SK-N-SH (cell line): ENCODE results near the gene GID4. TPM values are rescaled to one million over a fixed set of nuclear protein-coding genes. Genes with fewer than 3 reads are reported as not detected.

Experiments
- GATA2 ChIP-seq: sonication (generic); formaldehyde crosslinking; IDR thresholded peaks from 2 replicates; pipeline ENCODE4 v1.5.0; 2020; ENCODE audit warnings: mild to moderate bottlenecking, missing genetic modification reagents
- RXRA ChIP-seq: IDR thresholded peaks from 2 replicates; pipeline ENCODE4 v1.4.0; 2012; ENCODE audit warnings: low read depth, mild to moderate bottlenecking, borderline replicate concordance
- polyA plus RNA-seq, 3 experiments: library from polyadenylated mRNA; depleted of rRNA; stranded (reverse); fragments of >200 nt; gene quantifications; 2 replicates each; pipeline ENCODE4 v1.2.3, GENCODE V29; 2012
- TF ChIP-seq, protein P1 (sequence below): IDR thresholded peaks from 2 replicates; pipeline ENCODE4 v1.4.0; 2012; ENCODE audit warnings: low read depth, borderline replicate concordance

The GID4 gene
- polyA plus RNA-seq, 1 of the 3 experiments (the other 2 are of a cell fraction): 4.3 TPM

DNA sequence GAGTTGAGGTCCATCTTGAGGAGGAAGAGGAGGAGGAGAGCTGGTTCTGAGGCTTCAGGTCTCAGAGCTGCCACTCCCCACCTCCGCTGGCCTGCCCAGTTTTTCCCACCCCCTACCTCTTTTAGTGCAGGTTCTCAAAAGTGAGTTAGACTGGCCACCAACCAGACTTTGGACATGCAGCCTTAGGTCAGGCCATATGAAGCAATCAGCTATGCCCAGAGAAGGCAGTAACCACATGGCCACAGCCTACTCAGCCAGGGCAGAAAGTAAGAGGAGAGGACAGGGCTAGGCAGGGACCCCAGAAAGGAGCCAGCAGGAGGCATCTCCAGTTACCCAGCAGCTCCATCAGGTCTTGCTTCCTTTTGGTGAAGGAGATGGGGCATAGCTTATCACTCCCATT lies 78.3 kb downstream of the GID4 start (continued):
- TF ChIP-seq, protein P1, sequence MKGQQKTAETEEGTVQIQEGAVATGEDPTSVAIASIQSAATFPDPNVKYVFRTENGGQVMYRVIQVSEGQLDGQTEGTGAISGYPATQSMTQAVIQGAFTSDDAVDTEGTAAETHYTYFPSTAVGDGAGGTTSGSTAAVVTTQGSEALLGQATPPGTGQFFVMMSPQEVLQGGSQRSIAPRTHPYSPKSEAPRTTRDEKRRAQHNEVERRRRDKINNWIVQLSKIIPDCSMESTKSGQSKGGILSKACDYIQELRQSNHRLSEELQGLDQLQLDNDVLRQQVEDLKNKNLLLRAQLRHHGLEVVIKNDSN: no peak
- TF ChIP-seq RXRA: no peak
- no peak for TF ChIP-seq GATA2

Other genes with a start within 250 kb of the GID4 start
- 15.9 and 20.4 TPM in 2 replicates for gene SREBF1, start 202.4 kb upstream of the GID4 start, polyA plus RNA-seq (2012; rRNA removed)
- gene TOM1L2, start 67.0 kb upstream of the GID4 start, polyA plus RNA-seq (2012; rRNA removed): 85.4 and 91.7 TPM in 2 replicates
- 3.6 and 5.5 TPM in 2 replicates for gene DRC3, start 66.5 kb upstream of the GID4 start, polyA plus RNA-seq (2012; rRNA removed)
- 17.0 and 20.8 TPM in 2 replicates for gene ATPAF2, start 240 bp upstream of the GID4 start, polyA plus RNA-seq (2012; rRNA removed)
- gene DRG2, start 48.5 kb downstream of the GID4 start, polyA plus RNA-seq (2012; rRNA removed): 39.9 and 43.9 TPM in 2 replicates
- 0.15 and 0.43 TPM in 2 replicates for gene MYO15A, start 69.3 kb downstream of the GID4 start, polyA plus RNA-seq (2012; rRNA removed)
- 41.0 and 42.9 TPM in 2 replicates for gene ALKBH5, start 144.4 kb downstream of the GID4 start, polyA plus RNA-seq (2012; rRNA removed)
- 29.5 and 31.4 TPM in 2 replicates for gene LLGL1, start 186.2 kb downstream of the GID4 start, polyA plus RNA-seq (2012; rRNA removed)
- 244 and 254 TPM in 2 replicates for gene FLII, start 219.3 kb downstream of the GID4 start, polyA plus RNA-seq (2012; rRNA removed)
- 12.7 and 16.8 TPM in 2 replicates for gene MIEF2, start 221.3 kb downstream of the GID4 start, polyA plus RNA-seq (2012; rRNA removed)